HT-29 (cell line): ENCODE data around the gene FMN2. TPM values are rescaled to one million over a fixed set of nuclear protein-coding genes. Genes with fewer than 3 reads are reported as not detected.
"Not testable (repeated sequence)": the region's sequence is repeated elsewhere in the genome, so short reads cannot be mapped to it uniquely, and the experiment has no call there.

Experiments
- DNase-seq: peaks from one replicate; pipeline ENCODE4 v3.0.0-alpha.2; 2015; ENCODE audit warnings: low spot score
- total RNA-seq: library from RNA; depleted of rRNA; stranded (reverse); fragments of >200 nt; shearing (Covaris generic); gene quantifications from 2 replicates; pipeline ENCODE4 v1.2.3, GENCODE V29; 2014

Gene FMN2
- total RNA-seq, 1 experiment from 2014 or later = not detected

GRCh38 chr1:240362826-240363225 is 271.1 kb downstream of the FMN2 start:
- DNase-seq = no peak

- no peak for DNase-seq
These were observed 271.6 kb downstream of the FMN2 start for GRCh38 chr1:240363315-240363714.

- DNase-seq = no peak
These were observed 272.2 kb downstream of the FMN2 start for GRCh38 chr1:240363914-240364313.

GRCh38 chr1:240366636-240367035 is 275.0 kb downstream of the FMN2 start:
- no peak for DNase-seq

- DNase-seq = no peak
These were observed 293.9 kb downstream of the FMN2 start for GRCh38 chr1:240385551-240385950.

GRCh38 chr1:240385985-240386978 is 294.6 kb downstream of the FMN2 start:
- DNase-seq = no peak

GRCh38 chr1:240387051-240387450 is 295.4 kb downstream of the FMN2 start:
- DNase-seq = no peak

GRCh38 chr1:240391660-240392260 is 300.1 kb downstream of the FMN2 start:
- DNase-seq = no peak

GRCh38 chr1:240394353-240394752 is 302.7 kb downstream of the FMN2 start:
- DNase-seq = no peak

- DNase-seq = no peak
These were observed 303.7 kb downstream of the FMN2 start for GRCh38 chr1:240395336-240395735.

- no peak for DNase-seq
These were observed 307.7 kb downstream of the FMN2 start for GRCh38 chr1:240399381-240399780.

GRCh38 chr1:240401731-240402130 is 310.0 kb downstream of the FMN2 start:
- no peak for DNase-seq

GRCh38 chr1:240402326-240402725 is 310.6 kb downstream of the FMN2 start:
- no peak for DNase-seq

GRCh38 chr1:240404286-240404685 is 312.6 kb downstream of the FMN2 start:
- no peak for DNase-seq

GRCh38 chr1:240405751-240406150 is 314.1 kb downstream of the FMN2 start:
- DNase-seq = no peak

GRCh38 chr1:240407407-240407806 is 315.7 kb downstream of the FMN2 start:
- no peak for DNase-seq

GRCh38 chr1:240409615-240410014 is 317.9 kb downstream of the FMN2 start:
- DNase-seq = no peak

- DNase-seq = no peak
These were observed 322.0 kb downstream of the FMN2 start for GRCh38 chr1:240413732-240414131.

GRCh38 chr1:240414237-240414636 is 322.6 kb downstream of the FMN2 start:
- DNase-seq = no peak

GRCh38 chr1:240415011-240415410 is 323.3 kb downstream of the FMN2 start:
- DNase-seq = not testable (repeated sequence)

- DNase-seq = no peak
These were observed 323.8 kb downstream of the FMN2 start for GRCh38 chr1:240415532-240415931.

- no peak for DNase-seq
These were observed 325.6 kb downstream of the FMN2 start for GRCh38 chr1:240417317-240417716.

GRCh38 chr1:240420766-240421165 is 329.1 kb downstream of the FMN2 start:
- no peak for DNase-seq
